GM19328 (cell line): Measurements from ENCODE around the gene MARCKSL1.
"Not testable (repeated sequence)": the region's sequence is repeated elsewhere in the genome, so short reads cannot be mapped to it uniquely, and the experiment has no call there.

Experiments used
- ATAC-seq: cut with Tn5 transposase; IDR thresholded peaks from one replicate; pipeline ENCODE4 v1.9.1; 2021; ENCODE audit warnings: mild to moderate bottlenecking, moderate library complexity; ENCODE audit not compliant: unreplicated experiment

Gene MARCKSL1, protein sequence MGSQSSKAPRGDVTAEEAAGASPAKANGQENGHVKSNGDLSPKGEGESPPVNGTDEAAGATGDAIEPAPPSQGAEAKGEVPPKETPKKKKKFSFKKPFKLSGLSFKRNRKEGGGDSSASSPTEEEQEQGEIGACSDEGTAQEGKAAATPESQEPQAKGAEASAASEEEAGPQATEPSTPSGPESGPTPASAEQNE

GRCh38 chr1:32335790-32336590, at the start of gene MARCKSL1:
MARCKSL1 (minus strand) TSS chr1:32336233; CDS start chr1:32336033, 200 bp downstream.
- peak; percentile 51 for ATAC-seq

DNA sequence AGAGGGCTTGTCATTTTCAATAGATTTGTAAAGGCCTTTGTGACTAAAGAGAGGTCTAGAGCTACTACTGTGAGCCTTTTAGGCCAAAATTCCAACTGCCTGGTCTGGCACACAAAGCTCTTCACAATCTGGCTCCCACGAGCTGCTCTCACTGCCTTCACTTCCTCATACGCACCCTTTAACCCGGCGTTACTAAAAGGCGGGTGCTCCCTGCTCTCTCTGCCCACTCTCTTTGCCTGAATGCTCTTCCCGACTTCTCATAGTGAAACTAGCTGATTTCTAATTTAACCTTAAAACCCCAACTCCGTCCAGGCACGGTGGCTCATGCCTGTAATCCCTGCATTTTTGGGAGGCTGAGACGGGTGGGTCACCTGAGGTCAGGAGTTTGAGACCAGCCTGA, 44.0 kb upstream of the MARCKSL1 start:
- no peak for ATAC-seq

- no peak for ATAC-seq
Observed at GRCh38 chr1:32377541-32378220, 41.6 kb upstream of the MARCKSL1 start.

DNA sequence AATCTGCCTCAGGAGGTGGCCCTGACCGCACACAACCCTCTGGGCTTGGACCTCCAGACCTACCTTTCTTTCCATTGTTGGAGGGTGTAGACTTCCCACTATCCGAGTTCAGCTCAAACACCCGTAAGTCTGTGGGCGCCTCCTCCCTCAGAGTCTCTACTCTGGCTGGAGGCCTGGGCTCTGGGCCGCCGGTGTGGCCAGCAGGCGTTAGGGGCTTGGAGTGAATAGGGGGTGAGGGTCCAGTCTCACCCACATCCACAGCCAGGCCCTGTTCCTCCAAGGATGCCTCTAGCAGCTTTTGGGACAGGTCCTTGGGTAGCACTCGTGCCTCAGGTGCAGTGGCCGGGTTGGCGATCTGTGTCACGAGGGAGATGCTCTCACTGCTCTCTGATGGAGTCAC, 40.2 kb upstream of the MARCKSL1 start:
- no peak for ATAC-seq

GRCh38 chr1:32373996-32374592, 38.1 kb upstream of the MARCKSL1 start:
- no peak for ATAC-seq

DNA sequence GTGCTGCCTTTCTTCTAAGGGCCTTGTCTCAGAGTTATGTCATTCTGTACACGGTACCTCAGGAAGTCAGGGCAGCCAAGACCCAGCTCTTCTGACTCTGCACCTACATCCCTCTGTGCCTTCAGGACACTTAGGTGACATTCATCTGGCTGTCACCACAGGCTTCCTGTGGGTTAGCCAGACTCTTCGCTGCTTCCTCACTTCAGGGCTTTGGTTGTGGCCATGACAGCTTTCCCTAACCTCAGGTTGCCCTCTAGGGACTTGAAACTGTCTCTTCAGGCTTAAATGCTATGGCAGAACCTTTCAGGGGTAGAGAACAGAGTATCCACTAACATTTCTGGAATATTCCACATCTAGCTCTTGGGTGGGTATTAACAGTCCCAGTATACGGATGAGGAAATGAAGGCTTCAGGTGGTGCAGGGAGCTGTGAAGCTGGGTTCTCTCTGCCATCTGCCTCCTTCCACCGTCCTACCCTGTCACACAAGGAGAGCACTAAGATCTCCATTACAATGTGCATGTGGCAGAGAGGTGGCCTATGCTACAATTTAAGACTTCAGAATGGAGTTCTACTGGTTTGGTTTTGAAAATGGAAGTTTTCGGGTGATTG, 36.2 kb upstream of the MARCKSL1 start:
- ATAC-seq: no peak

- ATAC-seq: no peak
Observed at GRCh38 chr1:32367912-32368635, 32.0 kb upstream of the MARCKSL1 start.

DNA sequence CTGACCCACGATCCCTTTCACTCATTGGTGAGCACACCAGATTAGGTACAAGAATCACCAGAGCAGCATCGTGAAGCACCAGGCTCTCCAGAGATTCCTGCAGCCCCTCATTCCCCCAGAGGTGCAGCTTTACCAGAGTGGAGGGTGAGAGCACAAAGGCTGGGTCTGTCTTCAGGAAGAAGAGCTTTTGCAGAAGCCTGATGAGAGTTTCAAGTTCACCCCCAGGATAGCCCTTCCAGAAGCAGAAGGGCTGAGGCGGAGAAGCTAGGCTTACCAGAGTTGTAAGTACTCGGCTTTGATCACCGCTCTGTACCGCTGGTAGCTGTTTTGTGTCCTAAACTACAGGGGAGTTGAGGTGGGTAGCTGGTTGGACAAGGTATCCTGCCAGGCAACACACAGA, 29.4 kb upstream of the MARCKSL1 start:
- ATAC-seq: no peak

DNA sequence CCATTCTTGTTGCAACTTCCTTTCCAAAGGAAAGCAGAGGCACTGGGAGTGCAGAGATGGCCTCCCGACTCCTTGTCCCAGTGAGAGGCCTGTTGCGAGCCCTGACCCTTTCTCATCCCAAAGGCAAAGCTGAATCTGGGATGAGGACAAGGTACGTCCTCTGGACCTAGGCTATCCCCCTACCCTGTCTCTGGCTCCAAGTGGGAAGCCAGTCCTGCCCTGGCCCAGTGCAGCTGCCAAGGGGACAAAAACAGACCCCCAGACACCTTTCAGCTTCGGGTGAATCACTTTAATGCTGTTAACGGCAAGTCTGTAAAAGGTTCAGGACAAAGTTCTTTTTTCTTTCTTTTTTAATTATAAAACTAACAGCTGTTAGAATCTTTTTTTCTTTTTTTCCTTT, 28.8 kb upstream of the MARCKSL1 start:
- no peak for ATAC-seq

GRCh38 chr1:32363713-32364112, 27.7 kb upstream of the MARCKSL1 start:
- no peak for ATAC-seq

- no peak for ATAC-seq
Observed at GRCh38 chr1:32362474-32363313, 26.7 kb upstream of the MARCKSL1 start, which contains the start of the genes FAM229A and TSSK3. FAM229A (minus strand) TSS chr1:32362485; CDS start chr1:32362091, 394 bp downstream. TSSK3 (plus strand) TSS chr1:32362539; CDS start chr1:32362702, 163 bp downstream.

GRCh38 chr1:32361674-32362473, 25.8 kb upstream of the MARCKSL1 start:
- ATAC-seq: no peak

DNA sequence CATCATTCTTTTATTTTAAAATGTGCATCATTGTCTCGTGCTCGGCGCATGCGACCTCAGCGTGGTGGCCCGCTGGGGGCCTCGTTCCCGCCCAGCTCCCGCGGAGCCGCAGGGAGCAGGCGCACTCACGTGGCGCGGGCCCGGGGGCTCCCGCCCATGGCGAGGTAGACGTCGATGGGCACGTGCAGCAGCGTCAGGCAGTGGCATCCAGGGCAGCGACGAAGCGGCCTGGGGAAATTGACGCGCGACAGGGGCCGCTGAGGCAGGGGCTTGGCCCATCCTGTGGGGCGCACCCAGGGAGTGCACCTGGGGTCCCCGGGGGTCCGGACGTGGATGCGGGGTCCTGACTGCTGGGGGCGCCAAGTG, 25.3 kb upstream of the MARCKSL1 start:
- ATAC-seq: no peak

- no peak for ATAC-seq
Observed at GRCh38 chr1:32358435-32358834, 22.4 kb upstream of the MARCKSL1 start.

- no peak for ATAC-seq
Observed at GRCh38 chr1:32357614-32358013, 21.6 kb upstream of the MARCKSL1 start.

DNA sequence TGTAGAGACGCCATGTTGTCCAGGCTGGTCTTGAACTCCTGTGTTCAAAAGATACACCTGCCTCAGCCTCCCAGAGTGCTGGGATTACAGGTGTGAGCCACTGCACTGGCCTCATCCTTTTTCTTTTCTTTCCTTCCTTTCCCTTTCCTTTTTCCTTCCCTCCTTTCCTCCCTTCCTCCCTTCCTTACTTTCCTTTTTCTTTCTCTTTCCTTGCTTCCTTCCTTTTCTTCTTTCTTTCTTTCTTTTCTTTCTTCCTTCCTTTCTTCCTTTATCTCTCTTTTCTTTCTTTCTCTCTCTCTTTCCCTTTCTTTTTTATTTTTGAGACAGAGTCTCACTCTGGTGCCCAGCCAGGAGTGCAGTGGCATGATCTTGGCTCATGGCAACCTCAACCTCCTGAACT, 20.4 kb upstream of the MARCKSL1 start:
- ATAC-seq: no peak

DNA sequence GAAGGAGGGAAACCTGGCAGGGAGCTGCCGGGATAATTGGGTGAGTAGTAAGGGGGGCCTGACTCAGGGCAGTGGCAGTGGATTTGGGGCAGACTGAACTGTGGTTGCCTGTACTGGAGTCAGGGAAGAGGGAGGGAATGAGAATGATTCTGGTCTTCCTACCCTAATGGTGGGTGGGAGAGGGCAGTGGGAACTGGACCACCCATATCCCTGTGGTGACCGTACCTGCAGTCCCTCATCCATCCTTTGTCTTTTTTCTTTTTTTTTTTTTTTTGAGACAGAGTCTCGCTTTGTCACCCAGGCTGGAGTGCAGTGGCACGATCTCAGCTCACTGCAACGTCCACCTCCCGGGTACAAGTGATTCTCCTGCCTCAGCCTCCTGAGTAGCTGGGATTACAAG, 19.7 kb upstream of the MARCKSL1 start:
- not testable (repeated sequence) for ATAC-seq

DNA sequence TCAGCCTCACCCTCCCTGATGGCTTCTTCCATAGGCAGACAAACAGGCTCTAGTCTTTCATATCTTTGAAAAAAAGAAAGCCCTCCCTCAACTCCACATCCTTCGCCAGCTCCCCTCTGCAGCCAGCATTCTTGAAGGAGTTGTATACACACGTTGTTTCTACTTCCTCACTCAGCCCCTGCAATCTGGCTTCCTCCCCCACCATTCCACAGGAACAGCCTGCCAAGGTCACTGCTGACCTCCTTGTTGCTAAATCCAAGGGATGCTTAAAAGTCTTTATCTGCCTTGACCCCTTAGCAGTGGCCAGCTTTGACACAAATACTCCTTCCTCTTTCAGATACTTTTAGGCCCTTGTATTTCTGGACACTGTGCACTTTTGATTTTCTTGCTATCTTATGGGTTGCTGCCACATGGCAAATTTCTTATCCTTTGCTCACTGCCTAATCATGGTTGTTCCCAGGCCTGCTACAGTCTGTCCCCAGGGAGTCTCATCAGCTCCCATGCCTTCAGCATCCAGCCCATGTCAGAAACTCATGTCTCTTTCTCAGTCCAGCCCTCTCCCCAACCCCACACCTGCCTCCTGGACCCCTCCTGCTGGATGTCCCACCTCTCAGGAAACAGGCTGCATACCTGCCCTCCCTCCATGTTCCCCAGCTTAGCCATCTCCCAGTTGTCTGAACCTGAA, 18.0 kb upstream of the MARCKSL1 start:
- no peak for ATAC-seq
